HG03108 (cell line): Measurements from ENCODE around the gene CTDP1.
"Not testable (repeated sequence)": the region's sequence is repeated elsewhere in the genome, so short reads cannot be mapped to it uniquely, and the experiment has no call there.

Experiments
- ATAC-seq: cut with Tn5 transposase; IDR thresholded peaks from one replicate; pipeline ENCODE4 v1.9.1; 2021; ENCODE audit warnings: moderate library complexity; ENCODE audit not compliant: unreplicated experiment

Gene CTDP1

GRCh38 chr18:79719478-79720358 lies 40.1 kb downstream of the CTDP1 start:
- not testable (repeated sequence) for ATAC-seq

- no peak for ATAC-seq
Measured at GRCh38 chr18:79720359-79720733, 40.7 kb downstream of the CTDP1 start.

- ATAC-seq = no peak
Measured at GRCh38 chr18:79723036-79723435, 43.4 kb downstream of the CTDP1 start.

- ATAC-seq = no peak
Measured at GRCh38 chr18:79723628-79724027, 44.0 kb downstream of the CTDP1 start.

- no peak for ATAC-seq
Measured at GRCh38 chr18:79724299-79725080, 44.9 kb downstream of the CTDP1 start.

- ATAC-seq = no peak
Measured at GRCh38 chr18:79725486-79725885, 45.9 kb downstream of the CTDP1 start.

GRCh38 chr18:79726721-79727120 lies 47.1 kb downstream of the CTDP1 start:
- ATAC-seq = no peak

GRCh38 chr18:79727211-79727610 lies 47.6 kb downstream of the CTDP1 start:
- no peak for ATAC-seq

- ATAC-seq = no peak
Measured at GRCh38 chr18:79728931-79729586, 49.5 kb downstream of the CTDP1 start.

- no peak for ATAC-seq
Measured at GRCh38 chr18:79729611-79730010, 50.0 kb downstream of the CTDP1 start.

GRCh38 chr18:79730804-79731203 lies 51.2 kb downstream of the CTDP1 start:
- no peak for ATAC-seq

- ATAC-seq = not testable (repeated sequence)
Measured at GRCh38 chr18:79731881-79732720, 52.5 kb downstream of the CTDP1 start.

- ATAC-seq = no peak
Measured at GRCh38 chr18:79732721-79733025, 53.1 kb downstream of the CTDP1 start.

GRCh38 chr18:79733135-79733701 lies 53.6 kb downstream of the CTDP1 start:
- ATAC-seq = no peak

- ATAC-seq = no peak
Measured at GRCh38 chr18:79733986-79734770, 54.6 kb downstream of the CTDP1 start.

- no peak for ATAC-seq
Measured at GRCh38 chr18:79735071-79735980, 55.7 kb downstream of the CTDP1 start.

GRCh38 chr18:79736230-79736629 lies 56.6 kb downstream of the CTDP1 start:
- no peak for ATAC-seq

- ATAC-seq = no peak
Measured at GRCh38 chr18:79736846-79737245, 57.2 kb downstream of the CTDP1 start.

GRCh38 chr18:79737426-79737825 lies 57.8 kb downstream of the CTDP1 start:
- ATAC-seq = no peak
